ENCODE data around the gene IFNA10.

GRCh38 chr9:21251638-21252037 lies 44.7 kb upstream of the IFNA10 start:
- TF ChIP-seq TAF15 (IDR thresholded peaks at IDR 0.05; ENCODE audit: low read depth, low read length, poor library complexity, severe bottlenecking) (no peak), ZNF704 (CRISPR knock-in tag; IDR thresholded peaks at IDR 0.05; ENCODE audit: borderline replicate concordance) (no peak)

All from HepG2 (cell line).